ENCODE measurements around the gene ADPGK. TPM values are rescaled to one million over a fixed set of nuclear protein-coding genes. Genes with fewer than 3 reads are reported as not detected.

The ADPGK gene
- total RNA-seq, 3 donors from 2014 or later (not counting 1 experiment from before 2014, with no cell fraction given), result 99.8 to 113 (median 101) TPM

DNA sequence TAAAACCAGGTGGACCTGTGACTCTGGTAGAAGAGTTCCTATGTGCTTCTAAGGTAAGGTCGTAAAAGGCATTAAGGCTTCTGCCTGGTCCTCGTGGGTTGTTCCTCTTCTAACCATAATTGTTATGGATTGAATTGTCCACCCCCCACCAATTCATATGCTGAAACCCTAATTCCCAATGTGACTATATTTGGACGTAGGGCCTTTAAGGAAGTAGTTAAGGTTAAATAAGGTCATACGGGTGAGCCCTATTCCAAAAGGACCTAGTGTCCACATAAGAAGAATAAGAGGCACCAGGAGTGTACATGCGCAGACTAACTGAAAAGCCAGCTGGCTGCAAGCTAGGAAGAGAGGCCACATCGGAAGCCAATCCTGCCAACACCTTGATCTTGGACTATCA, 1.9 kb downstream of the ADPGK start:
- no peaks in the 10 kb centered on the region for H3K27me3 Mint-ChIP-seq (ENCODE audit: low read depth in 2 of 2)
- H3K4me1 Mint-ChIP-seq, result peaks cover 59 to 64% of the 10 kb centered on the region in 2 donors
- TF ChIP-seq, protein P1, sequence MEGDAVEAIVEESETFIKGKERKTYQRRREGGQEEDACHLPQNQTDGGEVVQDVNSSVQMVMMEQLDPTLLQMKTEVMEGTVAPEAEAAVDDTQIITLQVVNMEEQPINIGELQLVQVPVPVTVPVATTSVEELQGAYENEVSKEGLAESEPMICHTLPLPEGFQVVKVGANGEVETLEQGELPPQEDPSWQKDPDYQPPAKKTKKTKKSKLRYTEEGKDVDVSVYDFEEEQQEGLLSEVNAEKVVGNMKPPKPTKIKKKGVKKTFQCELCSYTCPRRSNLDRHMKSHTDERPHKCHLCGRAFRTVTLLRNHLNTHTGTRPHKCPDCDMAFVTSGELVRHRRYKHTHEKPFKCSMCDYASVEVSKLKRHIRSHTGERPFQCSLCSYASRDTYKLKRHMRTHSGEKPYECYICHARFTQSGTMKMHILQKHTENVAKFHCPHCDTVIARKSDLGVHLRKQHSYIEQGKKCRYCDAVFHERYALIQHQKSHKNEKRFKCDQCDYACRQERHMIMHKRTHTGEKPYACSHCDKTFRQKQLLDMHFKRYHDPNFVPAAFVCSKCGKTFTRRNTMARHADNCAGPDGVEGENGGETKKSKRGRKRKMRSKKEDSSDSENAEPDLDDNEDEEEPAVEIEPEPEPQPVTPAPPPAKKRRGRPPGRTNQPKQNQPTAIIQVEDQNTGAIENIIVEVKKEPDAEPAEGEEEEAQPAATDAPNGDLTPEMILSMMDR (IDR thresholded peaks at IDR 0.05), result no peak
- intact Hi-C loops (cut with micrococcal nuclease), result loop anchor here (5.0 to 10.0 kb wide), 7 partner anchors 94 to 664 kb away; partner anchors contain the start of genes ARIH1, BBS4, HEXA and HIGD2B
- no peaks in the 10 kb centered on the region for H3K9me3 Mint-ChIP-seq
- Histone ChIP-seq H3K9me3 (ENCODE audit: control insufficient read depth, insufficient read depth, low read length) (no peaks in the 10 kb centered on the region), H3K27me3 (ENCODE audit: control insufficient read depth, insufficient read depth, low read length) (no peaks in the 10 kb centered on the region), H3K36me3 (ENCODE audit: control insufficient read depth, insufficient read depth, low read length) (peaks cover 13% of the 10 kb centered on the region), H3K27ac (ENCODE audit: low read length) (no peak overlapping the region), H3K4me3 (ENCODE audit: low read length) (no peak overlapping the region), H3K4me1 (ENCODE audit: control insufficient read depth, insufficient read depth, low read length) (peaks cover 40% of the 10 kb centered on the region)
- peak overlapping the region; percentile 65 for H3K4me3 Mint-ChIP-seq
- 86% methylated on average over 4 of the region's 6 CpGs for WGBS (ENCODE audit: insufficient coverage)
- H3K36me3 Mint-ChIP-seq, result no peaks in the 10 kb centered on the region
- DNase-seq, result no peak
- no peak for ATAC-seq
- H3K27ac Mint-ChIP-seq, result peak overlapping the region; percentile 34 to 85

- Histone ChIP-seq H3K9me3 (ENCODE audit: control insufficient read depth, insufficient read depth, low read length) (no peaks in the 10 kb centered on the region), H3K27ac (ENCODE audit: low read length) (no peak overlapping the region), H3K27me3 (ENCODE audit: control insufficient read depth, insufficient read depth, low read length) (no peaks in the 10 kb centered on the region), H3K36me3 (ENCODE audit: control insufficient read depth, insufficient read depth, low read length) (peaks cover 23% of the 10 kb centered on the region), H3K4me3 (ENCODE audit: low read length) (no peak overlapping the region), H3K4me1 (ENCODE audit: control insufficient read depth, insufficient read depth, low read length) (peaks cover 22% of the 10 kb centered on the region)
- no peak for DNase-seq
- Mint-ChIP-seq H3K4me3 (no peak overlapping the region), H3K36me3 (no peaks in the 10 kb centered on the region), H3K27me3 (ENCODE audit: low read depth in 2 of 2) (no peaks in the 10 kb centered on the region), H3K27ac (no peak overlapping the region), H3K9me3 (no peaks in the 10 kb centered on the region), H3K4me1 (peaks cover 48 to 50% of the 10 kb centered on the region in 2 donors)
- TF ChIP-seq, protein P1 (IDR thresholded peaks at IDR 0.05), result no peak
- intact Hi-C loops (cut with micrococcal nuclease), result no loop called here
- no peak for ATAC-seq
- WGBS (ENCODE audit: insufficient coverage), result 97% methylated on average over 6 of the region's 6 CpGs
Measured at GRCh38 chr15:72778796-72779195, 4.8 kb downstream of the ADPGK start.

DNA sequence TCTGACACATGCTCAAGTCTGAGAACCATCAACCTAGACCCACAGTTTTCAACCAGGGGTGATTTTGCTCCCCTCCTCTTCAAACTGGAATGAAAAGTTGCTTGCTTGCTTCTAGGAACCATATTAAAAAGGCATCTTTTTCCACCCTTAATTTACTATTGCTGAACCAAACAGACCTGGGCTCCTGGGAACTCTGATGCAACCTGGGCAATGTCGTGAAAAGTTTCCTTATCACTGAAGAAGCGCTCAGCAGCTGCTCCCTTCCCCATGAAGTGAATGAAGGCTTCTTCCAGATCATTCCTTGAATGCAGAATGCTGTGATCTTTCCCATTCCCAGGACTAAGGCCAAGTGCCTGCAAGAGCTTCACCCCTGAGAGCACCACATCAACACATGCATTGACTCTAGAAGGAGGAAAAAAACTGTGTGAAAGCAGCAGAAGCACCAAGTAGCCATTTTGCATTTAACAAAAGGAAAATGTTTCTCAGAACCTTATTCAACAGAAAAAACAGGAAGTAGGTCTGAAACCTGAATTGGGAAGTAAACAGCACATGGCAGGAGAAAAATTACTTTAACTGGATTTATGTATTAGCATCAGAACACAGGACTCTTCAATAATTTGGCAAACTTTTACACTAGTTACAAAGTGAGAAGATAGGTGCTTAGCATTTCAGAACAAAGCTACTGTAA, 8.7 kb downstream of the ADPGK start:
- no peaks in the 10 kb centered on the region for H3K9me3 ChIP-seq (ENCODE audit: control insufficient read depth, insufficient read depth, low read length)
- WGBS (ENCODE audit: insufficient coverage), result 85% methylated on average over 2 of the region's 2 CpGs
- peaks cover 9% of the 10 kb centered on the region for H3K4me1 ChIP-seq (ENCODE audit: control insufficient read depth, insufficient read depth, low read length)
- H3K27ac Mint-ChIP-seq, result peak overlapping the region in 1 of 2 donors; percentile 36
- TF ChIP-seq, protein P1 (IDR thresholded peaks at IDR 0.05), result no peak
- H3K27me3 Mint-ChIP-seq (ENCODE audit: low read depth in 2 of 2), result no peaks in the 10 kb centered on the region
- H3K36me3 Mint-ChIP-seq, result peaks cover 6% of the 10 kb centered on the region
- H3K9me3 Mint-ChIP-seq, result no peaks in the 10 kb centered on the region
- H3K4me1 Mint-ChIP-seq, result peaks cover 25 to 32% of the 10 kb centered on the region in 2 donors
- DNase-seq (no peak), ATAC-seq (no peak)
- peak overlapping the region; percentile 38 for H3K27ac ChIP-seq (ENCODE audit: low read length)
- no peak overlapping the region for H3K4me3 ChIP-seq (ENCODE audit: low read length)
- intact Hi-C loops (cut with micrococcal nuclease), result no loop called here
- peaks cover 55% of the 10 kb centered on the region for H3K36me3 ChIP-seq (ENCODE audit: control insufficient read depth, insufficient read depth, low read length)
- H3K27me3 ChIP-seq (ENCODE audit: control insufficient read depth, insufficient read depth, low read length), result no peaks in the 10 kb centered on the region
- H3K4me3 Mint-ChIP-seq, result no peak overlapping the region
